SIG-M5 (cell line): ENCODE data around the gene VASH2.
A peak's percentile ranks its signal among the peaks of the same experiment; 100 is the strongest.
"Not testable (repeated sequence)": the region's sequence is repeated elsewhere in the genome, so short reads cannot be mapped to it uniquely, and the experiment has no call there.

Experiments used
- DNase-seq: peaks from one replicate; lab custom pipeline; 2025; lab: John Stamatoyannopoulos, UW

VASH2 gene

DNA sequence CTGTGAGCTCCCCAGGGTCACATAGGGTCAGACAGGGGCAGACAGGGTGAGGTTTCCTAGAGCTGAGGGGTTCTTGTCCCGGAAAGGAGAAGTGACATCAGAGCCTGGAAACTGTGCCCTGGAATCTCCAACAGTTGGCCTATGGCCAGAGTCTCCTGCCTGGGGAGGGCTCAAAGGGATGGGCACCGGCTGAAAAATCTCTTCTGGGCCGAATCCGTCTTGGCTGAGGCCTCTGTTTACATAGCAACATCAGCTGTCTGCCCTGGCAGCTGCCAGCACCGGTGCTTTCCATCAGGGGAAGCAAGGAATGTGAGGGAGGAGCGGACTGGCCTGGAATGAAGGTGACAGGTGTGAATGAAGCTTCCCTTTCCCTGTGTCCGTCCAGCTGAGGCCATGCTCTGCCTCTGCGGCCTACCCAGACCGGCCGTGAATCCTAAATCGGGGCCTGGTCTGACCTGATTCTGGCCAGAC is 30.7 kb downstream of the VASH2 start:
- DNase-seq = no peak

DNA sequence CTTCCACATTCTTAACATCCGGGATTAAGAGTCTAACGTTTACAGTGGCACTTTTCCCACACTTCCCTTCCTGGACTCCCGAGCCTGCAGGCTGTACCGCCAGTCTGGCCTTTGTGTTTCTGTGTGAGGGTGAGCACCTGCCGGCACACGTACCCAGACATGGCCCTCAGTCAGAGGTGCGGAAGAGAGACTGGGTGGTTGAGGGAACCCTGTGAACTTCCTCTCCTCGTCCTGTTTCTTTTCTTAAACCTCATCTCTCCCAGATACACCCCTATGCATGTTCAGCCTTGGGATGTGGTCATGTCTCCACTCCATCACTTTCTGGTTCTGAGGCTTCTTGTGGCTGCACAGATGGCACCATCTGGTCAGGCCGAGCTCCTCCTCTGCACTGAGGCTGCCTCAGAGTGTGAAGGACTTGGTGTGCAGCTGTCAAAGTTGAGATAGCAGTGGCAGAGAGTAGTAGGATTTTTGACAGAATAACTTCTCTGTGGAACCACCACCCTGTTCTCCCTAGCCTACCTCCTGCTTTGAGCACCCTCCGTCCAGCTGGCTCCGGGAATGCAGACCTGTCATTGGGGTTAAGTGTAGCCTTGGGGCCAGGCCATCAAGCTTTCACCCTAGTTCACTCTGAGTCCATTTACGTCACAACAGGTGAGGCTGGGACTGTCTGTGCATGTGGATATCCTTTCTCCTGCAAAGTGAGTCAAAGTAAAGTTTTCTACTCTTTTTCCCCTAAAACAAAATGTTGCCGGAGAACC is 31.4 kb downstream of the VASH2 start:
- no peak for DNase-seq

DNA sequence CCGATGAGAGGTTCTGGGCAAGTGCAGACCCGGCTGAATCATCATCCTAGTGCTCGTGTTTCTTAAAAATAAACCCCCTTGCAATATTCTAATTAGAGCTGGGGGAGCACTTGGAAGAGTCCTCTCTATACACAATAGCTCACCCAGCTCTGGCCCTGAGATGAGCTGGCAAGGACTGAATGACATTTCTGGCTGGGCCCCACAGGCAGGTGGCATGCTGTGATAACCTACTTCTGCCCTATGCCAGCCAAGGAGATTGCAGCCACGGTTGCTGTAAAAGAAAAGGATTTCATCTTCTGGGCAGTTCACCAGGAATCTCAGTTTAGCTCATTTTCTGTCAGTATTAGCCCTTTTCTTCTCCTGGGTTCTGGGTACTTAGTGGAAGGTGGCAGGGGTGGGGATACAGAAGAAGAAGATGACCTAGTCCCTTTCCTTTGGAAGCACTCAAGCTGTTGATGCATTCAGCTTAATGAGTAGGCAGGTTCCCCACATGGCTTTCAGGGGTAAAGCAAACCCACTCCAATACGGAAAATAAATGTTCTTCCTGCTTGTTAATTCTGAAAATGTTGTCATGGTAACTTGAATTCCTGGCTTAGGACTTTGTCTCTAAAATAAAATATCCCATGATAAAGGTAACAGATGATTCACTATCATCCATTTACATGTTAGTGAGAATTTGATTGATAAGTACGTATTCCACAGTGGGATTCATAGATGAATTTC is 32.2 kb downstream of the VASH2 start:
- no peak for DNase-seq

DNA sequence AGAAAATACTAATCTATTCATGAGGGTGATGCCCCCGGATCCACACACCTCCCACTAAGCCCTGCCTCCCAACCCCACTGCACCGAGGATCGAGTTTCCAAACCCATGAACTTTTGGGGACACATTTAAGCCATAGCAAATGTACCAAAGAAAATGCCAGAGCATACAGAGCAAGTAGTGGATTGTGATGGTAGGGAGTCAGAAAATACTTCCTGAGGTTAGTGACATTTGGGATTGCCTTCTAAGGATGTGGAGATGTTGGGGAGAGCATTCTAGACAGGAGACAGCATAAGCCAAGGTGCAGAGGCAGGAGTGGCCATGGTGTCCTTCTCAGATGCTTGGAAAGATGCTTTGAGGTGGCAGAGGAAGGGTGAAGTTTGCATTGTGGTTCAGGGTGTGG is 33.1 kb downstream of the VASH2 start:
- DNase-seq = no peak

DNA sequence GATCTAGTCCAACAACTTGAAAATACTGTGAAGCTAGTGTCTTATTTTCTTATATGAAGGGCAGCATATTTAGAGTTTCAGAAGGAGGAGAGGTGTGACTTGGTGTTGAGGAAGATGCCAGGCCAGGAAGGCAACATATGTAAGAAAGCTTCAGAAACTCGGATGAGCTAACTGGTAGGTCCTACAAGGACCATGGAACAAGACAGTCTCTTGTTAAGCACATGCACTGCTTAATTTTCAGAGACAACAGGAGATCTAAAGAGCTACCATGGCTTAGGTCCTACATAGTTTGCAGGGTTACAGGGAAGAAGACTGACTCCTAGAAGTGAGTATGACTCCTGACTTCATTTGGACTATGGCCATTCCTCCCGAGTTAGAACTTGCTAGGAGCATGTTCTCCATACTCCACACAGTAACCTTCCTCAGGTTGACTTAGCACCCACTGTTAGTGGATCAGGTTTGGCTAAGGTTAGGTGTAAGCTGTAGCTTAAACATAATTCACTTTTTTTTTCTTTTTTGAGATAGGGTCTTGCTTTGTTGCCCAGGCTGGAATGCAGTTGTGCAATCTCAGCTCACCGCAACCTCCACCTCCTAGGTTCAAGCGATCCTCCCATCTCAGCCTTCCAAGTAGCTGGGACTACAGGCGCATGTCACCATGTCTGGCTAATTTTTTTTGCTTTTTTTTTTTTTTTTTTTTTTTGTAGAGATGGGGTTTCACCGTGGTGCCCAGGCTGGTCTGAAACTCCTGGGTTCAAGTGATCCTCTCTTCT is 34.4 kb downstream of the VASH2 start:
- no peak for DNase-seq

DNA sequence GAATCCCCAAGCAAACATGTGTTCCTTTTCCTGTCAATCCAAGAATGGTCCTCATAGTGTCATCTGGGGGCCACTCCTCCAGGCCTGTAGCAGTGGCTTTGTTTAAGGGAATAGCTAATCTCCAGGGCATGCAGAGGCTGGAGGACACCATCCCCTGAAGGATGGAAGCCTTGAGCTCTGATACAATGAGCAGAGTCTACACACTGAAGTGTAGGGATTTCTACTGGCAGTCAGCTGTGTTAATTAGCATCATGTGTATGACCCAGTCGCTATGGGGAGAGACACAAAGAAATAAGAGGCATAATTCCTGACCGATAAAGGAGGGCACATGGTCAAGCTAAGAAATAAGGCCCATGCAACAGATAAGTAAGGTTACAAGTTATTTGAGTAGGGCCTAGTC is 36.2 kb downstream of the VASH2 start:
- DNase-seq = no peak

DNA sequence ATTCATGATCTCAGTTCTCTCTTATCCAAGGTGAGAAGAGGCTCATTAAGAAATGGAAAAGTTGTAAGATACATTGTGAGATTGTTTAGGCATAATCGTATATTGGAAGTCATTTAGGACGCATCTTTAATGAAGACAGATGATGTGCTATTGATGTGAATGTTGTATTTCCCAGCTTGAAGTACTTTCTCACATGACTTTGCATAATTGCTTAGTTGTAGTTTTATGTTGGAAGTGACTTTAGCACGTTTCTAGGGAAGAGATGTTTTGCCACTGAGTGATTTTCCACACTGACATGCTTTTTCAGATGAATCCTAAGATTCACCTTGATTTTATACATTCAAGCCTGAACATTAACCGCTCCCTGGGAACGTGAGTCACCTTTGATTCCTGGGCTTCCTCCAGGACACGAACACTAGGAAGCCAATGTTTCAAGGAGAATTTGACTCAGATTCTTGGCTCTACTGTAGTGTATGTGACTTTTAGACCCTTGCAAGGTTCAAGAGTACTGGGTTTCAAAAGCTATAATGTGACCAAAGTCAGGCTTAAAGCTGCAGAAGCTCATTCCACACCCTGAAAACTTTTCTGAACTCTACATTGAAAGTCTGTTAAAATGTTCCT is 37.5 kb downstream of the VASH2 start:
- no peak for DNase-seq

DNA sequence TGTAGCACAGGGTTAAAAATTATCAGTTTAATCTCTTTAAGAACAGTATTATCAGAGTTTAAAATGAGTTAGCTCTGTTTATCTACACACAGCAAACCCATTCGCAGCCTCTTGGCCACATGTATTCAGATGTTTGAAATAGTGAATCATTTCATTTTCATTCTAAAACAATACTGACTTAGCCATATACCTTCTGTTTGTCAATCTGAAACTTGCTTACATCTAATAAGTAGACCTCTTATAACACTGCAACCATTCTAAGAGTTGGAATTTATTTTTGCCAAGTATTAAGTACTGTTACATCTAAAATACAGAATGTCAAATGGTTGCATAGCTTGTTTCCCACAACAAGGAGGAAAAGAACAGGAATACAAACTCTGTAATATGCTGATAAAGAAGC is 39.9 kb downstream of the VASH2 start:
- no peak for DNase-seq

DNA sequence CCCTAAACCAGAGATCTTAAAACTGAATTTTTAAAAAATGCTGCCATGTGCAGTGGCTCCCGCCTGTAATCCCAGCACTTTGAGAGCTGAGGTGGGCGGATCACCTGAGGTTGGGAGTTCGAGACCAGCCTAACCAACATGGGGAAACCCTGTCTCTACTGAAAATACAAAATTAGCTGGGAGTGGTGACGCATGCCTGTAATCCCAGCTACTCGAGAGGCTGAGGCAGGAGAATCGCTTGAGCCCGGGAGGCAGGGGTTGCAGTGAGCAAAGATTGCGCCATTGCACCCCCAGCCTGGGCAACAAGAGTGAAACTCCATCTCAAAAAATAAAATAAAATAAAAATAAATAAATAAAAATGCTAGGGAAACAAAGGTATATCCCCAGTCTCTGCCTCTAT is 43.6 kb downstream of the VASH2 start:
- DNase-seq = not testable (repeated sequence)

DNA sequence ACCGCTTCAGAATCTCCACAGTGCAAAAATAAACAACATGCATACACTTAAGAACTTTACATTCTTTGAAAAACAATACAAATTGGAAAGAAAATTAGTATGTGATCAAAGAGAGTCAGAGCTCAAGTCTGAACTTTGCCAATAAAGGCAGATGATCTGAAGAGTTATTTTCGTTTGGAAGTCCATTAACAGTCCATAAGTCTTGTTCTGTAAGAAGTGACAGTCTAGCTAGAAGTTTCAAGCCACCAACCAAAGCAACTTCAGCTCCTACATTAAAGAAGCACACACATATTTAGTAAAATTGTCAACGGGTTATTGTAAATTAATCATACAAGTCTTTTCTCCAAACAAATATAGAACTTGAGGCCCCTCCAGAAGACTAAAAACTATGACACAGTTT is 44.6 kb downstream of the VASH2 start:
- no peak for DNase-seq

DNA sequence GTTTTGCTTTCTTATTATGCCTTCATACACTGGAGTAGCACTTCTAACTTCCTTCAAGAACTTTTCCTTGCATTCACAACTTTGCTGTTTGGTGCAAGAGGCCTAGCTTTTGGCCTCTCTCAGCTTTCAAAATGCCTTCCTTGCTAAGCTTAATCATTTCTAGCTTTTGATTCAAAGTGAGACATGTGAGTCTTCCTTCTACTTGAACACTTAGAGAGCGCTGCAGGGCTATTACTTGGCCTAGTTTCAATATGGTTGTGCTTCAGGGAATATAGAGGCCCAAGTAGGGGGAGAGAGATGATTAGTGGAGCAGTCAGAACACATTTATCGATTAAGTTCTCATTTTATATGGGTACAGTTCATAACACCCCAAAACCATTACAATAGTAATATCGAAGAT is 52.9 kb downstream of the VASH2 start:
- DNase-seq = no peak

DNA sequence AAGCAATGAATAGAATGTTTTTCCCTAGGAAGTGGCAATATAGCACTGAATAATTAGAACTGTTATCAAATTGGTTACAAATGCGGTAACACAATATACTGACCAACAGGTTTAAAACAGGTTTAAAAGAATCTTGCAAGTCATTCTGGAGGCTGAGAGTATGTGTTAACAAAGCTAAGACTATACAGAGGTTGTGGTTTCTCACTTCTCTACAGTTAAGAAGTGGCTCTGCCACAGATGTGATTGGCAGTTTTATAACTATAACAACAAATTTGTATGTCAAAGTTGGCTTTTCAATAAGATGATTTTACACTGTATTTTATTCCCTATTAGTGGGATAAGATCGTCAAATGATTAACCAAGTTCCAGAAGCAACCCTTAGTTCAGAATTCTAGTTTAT is 58.2 kb downstream of the VASH2 start:
- DNase-seq = no peak

DNA sequence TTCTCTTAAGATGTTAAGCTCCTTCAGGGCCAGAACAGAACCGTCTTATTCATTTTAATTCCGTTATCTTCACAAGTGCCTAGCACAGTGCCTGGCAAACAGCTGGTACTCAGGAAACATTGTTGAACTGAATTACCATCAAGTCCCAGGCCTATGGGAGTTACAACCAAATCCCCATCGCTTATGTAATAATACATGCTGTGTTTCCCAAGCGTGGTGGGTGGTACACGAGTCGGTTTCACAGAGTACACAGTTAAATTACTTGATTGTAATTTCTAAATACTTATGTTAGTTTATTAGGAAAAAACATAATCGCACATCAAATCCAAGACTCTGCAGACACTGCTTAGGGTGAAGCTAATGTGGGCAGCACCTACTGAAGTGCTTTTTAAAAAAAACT is 64.3 kb downstream of the VASH2 start:
- no peak for DNase-seq

DNA sequence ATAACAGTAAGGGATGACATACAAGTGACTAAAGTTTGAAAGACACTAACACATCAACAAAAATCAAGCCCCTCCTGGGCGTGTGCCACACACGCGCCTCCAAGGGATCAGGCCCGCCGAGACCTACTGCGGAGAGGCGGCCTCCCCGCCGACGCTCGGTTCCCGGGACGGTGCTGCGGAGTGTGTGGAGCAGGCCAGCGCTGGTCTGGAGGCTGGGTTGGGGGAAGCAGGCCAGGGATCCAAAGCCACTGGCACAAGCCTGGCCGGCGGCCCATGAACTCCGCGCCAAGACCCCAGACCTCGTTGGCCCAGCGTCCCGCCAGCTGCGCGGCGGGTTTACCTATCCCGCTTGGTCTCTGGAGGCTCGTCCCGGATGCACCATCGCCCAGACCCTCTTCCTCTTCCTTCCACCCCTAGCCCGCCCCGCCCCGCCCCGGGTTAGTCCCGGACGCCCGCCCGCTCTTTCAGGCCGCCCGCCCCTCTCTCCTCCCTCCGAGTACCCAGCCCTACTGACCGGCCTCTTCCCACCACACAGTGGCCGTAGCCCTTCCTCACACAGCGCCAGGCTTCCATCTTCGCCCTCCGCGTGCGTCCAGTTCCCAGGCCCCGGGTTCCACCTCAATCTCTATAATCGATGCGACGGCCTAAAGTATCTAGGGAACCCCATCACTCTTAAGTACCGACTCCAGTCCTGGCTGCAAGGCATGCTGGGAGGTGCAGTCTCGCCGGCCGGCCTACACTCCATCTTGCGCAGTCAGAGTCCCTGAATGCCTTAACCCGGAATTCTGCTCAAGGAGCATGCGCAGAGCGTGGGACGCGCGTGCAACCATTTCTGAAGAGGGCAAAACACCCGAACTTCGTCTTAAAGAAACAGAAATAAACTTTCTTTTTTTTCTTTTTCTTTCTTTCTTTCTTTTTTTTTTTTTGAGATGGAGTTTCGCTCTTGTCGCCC is 65.0 kb downstream of the VASH2 start, which contains the start of gene ANGEL2:
ANGEL2 (minus strand) TSS at position 769 of the 952 bp plus-strand sequence; CDS start at position 573, 196 bp downstream.
- DNase-seq = peak; percentile 99

DNA sequence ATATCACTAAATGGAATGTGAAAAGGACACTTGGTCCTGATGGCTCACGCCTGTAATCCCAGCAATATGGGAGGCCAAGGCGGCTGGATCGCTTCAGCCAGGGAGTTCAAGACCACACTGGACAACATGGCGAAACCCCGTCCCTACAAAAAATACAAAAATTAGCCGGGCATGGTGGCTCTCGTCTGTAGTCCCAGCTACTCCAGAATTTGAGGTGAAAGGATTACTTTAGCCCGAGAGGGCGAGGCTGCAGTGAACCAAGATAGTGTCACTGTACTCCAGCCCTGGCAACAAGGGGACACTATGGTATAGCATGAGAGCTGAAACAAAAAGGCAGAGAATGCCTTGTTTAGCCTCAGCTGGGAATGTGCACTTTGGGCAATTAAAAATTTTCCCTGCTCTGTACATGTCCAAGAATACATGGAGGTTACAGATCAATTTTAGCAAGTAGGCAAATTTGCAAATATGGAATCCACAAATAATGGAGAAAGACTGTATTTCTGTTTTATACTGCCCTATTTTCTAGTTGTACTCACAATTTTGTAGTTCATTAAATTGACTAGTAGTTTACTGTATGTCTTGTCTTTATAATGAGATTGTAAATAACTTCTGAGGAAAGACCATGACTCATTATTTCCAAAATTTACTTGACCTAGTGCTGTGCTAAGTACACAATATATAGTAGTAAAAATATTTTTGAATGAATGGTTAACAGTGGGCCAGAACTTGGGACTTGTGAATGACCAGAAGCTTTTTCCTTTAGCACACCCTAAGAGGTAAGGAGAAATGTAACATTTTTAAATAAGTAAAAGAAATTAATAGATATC is 67.3 kb downstream of the VASH2 start:
- no peak for DNase-seq

DNA sequence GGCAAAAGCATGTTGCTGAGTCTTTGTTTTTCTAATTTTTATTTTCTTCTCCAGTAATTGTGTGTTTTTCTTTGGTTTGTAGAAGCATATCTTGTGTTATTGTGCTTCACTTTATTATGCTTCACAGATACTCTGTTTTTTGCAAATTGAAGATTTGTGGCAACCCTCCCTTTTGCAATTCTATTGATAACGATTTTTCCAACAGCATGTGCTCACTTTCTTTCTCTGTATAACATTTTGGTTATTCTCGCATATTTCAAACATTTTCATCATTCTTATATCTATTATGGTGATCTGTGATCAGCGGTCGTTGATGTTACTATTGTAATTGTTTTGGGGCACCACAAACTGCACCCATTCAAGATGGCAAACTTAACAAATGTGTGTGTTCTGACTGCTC is 69.1 kb downstream of the VASH2 start:
- DNase-seq = no peak

DNA sequence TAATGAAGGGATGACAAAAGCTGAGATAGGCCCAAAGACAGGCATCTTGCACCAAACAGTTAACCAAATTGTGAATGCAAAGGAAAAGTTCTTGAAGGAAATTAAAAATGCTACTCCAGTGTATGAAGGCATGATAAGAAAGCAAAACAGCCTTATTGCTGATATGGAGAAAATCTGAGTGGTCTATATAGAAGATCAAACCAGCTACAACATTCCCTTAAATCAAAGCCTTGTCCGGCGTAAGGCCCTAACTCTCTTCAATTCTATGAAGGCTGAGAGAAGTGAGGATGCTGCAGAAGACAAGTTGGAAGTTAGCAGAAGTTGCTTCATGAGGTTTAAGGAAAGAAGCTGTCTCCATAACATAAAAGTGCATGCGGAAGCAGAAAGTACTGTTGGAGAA is 69.7 kb downstream of the VASH2 start:
- no peak for DNase-seq

DNA sequence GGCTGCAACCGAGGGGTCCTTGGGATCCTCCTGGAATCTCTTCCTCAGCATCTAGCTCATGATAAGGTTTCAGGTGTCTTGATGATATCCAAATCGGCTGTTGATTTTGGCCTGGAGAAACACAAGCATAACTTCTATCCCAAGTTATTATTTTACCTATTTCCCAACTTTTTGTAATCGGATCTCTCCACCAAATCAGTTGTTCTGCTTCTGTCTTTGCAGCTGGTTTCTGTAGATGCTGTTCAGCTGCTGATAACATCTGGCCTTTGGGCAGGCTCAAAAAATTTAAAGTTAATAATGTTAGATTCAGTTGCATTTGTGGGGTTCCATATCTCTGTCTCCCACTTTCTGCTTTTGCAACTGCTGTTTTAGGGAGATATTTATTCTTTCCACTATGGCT is 76.7 kb downstream of the VASH2 start:
- not testable (repeated sequence) for DNase-seq

DNA sequence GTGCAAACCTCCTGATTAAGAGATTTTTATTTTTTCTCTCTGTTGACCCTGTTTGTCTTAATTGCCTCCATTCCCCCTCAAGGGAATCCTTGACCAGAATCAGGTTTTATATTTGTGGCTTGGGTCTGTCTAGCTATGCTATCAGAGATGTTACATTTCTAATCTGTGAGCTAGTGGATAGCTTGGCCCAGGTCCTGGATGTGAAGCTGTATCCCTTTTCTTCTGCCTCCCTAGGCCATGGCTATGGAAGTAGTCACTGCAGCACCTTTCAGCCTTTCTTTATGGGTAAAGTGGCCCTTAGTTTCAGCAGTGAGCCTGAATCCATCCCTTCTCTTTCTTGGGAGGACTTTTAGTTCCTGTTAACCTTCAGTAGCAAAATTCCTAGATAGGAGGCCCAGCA is 82.3 kb downstream of the VASH2 start:
- no peak for DNase-seq

DNA sequence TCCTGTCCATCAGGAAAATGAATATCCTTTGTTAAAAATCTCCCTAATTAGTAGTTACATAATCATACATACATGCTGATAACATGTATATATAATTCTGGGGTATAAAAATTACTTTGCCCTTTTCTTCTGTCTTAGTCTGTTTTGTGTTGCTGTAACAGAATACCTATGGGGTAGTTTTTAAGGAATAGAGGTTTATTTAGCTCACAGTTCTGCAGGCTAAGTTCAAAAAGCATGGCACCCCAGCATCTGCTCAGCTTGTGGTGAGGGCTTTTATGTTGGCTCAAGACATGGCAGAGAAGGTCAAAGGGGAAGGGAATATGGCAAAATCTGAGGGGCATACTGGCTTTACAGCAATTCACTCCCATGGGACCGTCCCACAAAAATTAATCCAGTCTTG is 84.4 kb downstream of the VASH2 start:
- DNase-seq = no peak
